ENCODE results near the gene CAPN9. TPM values are rescaled to one million over a fixed set of nuclear protein-coding genes. Genes with fewer than 3 reads are reported as not detected.

CAPN9 gene, protein sequence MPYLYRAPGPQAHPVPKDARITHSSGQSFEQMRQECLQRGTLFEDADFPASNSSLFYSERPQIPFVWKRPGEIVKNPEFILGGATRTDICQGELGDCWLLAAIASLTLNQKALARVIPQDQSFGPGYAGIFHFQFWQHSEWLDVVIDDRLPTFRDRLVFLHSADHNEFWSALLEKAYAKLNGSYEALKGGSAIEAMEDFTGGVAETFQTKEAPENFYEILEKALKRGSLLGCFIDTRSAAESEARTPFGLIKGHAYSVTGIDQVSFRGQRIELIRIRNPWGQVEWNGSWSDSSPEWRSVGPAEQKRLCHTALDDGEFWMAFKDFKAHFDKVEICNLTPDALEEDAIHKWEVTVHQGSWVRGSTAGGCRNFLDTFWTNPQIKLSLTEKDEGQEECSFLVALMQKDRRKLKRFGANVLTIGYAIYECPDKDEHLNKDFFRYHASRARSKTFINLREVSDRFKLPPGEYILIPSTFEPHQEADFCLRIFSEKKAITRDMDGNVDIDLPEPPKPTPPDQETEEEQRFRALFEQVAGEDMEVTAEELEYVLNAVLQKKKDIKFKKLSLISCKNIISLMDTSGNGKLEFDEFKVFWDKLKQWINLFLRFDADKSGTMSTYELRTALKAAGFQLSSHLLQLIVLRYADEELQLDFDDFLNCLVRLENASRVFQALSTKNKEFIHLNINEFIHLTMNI
- not detected in 2 replicates for total RNA-seq (2011; cell fraction: chromatin; rRNA removed; ENCODE audit: low replicate concordance)
- not detected in 2 replicates for total RNA-seq (2011; cell fraction: nucleolus; rRNA removed)
- total RNA-seq (2011; cell fraction: nucleoplasm; rRNA removed), result not detected in 2 replicates
- total RNA-seq (2014; rRNA removed) (not detected in 2 replicates), total RNA-seq (2014; rRNA removed; fragmentation: Illumina TruSeq; extraction: Trizol) (not detected in 2 replicates), total RNA-seq (2015; rRNA removed; fragmentation: Illumina TruSeq; extraction: Trizol) (not detected in 2 replicates), total RNA-seq (2021) (not detected in 2 replicates), polyA plus RNA-seq (2011; rRNA removed) (not detected in 2 replicates), polyA plus RNA-seq (2014; fragmentation: Illumina TruSeq; extraction: Trizol) (not detected in 2 replicates), polyA plus RNA-seq (2014; fragmentation: Nextera tagmentation; extraction: Ambion mirVana) (not detected), polyA plus RNA-seq (2014; rRNA removed) (not detected in 2 replicates), polyA minus RNA-seq (2011; rRNA and poly(A)+ RNA removed) (not detected in 2 replicates), Bru-seq, nascent RNA (percentile 2 among the genes with signal in this experiment), BruChase-seq, experiment 1, labeled RNA remaining after a 2-hour chase (not detected), BruChase-seq, experiment 2, labeled RNA remaining after a 6-hour chase (not detected)
- not detected in 2 replicates for polyA plus RNA-seq (2011; cell fraction: cytosol; rRNA removed)
- polyA plus RNA-seq (2011; cell fraction: nucleus; rRNA removed), result not detected in 2 replicates
- polyA plus RNA-seq (2012), result not detected in 2 replicates
- not detected in 2 replicates for polyA minus RNA-seq (2011; cell fraction: cytosol; rRNA and poly(A)+ RNA removed)
- polyA minus RNA-seq (2011; cell fraction: nucleus; rRNA and poly(A)+ RNA removed), result not detected in 2 replicates
- long read RNA-seq, experiment 1, result 0 reads
- long read RNA-seq, experiment 2, result 0 reads
- long read RNA-seq, experiment 3, result 0 reads

DNA sequence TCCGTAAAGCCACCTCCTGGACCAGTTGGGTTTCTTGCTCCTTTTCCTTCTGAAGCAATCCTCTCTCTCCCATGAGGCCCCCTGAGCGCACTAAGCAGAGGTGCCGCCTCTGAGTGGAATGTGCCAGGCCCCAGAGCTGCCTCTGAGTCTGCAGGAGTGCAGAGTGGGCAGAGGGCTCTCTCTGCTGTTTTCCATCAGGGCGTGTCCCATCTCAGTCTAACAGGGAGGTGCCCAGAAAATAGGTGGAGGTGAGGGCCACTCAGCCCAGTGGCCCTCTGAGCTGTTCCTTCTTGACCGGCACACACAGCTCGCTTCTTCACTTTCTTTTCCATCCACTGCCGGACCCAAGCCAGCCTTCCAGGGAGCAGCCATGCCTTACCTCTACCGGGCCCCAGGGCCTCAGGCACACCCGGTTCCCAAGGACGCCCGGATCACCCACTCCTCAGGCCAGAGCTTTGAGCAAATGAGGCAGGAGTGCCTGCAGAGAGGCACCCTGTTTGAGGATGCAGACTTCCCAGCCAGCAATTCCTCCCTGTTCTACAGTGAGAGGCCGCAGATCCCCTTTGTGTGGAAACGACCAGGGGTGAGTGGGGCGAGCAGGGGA lies at the start of gene CAPN9:
Gene CAPN9, plus strand, starts transcription at position 262 of the 604 bp plus-strand sequence. Its CDS starts 109 bp downstream, at position 371.
- no peak for DNase-seq (ENCODE audit: extremely low read depth in 1 of 4, low spot score in 3 of 4)
- Histone ChIP-seq H3K9me3 (replicated peaks; ENCODE audit: control insufficient read depth, insufficient read depth, low read depth, low read length) (no peaks in the 10 kb centered on the region), H3K9me1 (ENCODE audit: control insufficient read depth, insufficient read depth, low read length) (no peaks in the 10 kb centered on the region), H3K4me2 (ENCODE audit: insufficient read depth, low read length) (no peak within 1 kb of the TSS), H3K36me3 (ENCODE audit: control insufficient read depth, insufficient read depth, low read length) (no peaks in the 10 kb centered on the region), H3K27me3 (ENCODE audit: control insufficient read depth in 2 of 2, insufficient read depth in 2 of 2, low read length in 2 of 2) (peaks cover 45 to 77% of the 10 kb centered on the region in 2 experiments), H3K4me1 (replicated peaks in 1 of 2; ENCODE audit: control insufficient read depth in 2 of 2, insufficient read depth in 2 of 2, low read length in 2 of 2) (peaks cover 0 to 3% of the 10 kb centered on the region in 2 experiments; a peak in 1 of 5 replicates), H4K20me1 (replicated peaks; ENCODE audit: control insufficient read depth, insufficient read depth, low read length) (no peaks in the 10 kb centered on the region), H3K79me2 (ENCODE audit: control insufficient read depth, insufficient read depth, low read length) (no peaks in the 10 kb centered on the region), H3K9ac (ENCODE audit: insufficient read depth in 1 of 2, low read depth in 2 of 2, low read length in 2 of 2) (peak within 1 kb of the TSS in 1 of 2 experiments; percentile 10; a peak in 1 of 4 replicates), H3K27ac (ENCODE audit: extremely low read depth, low read depth, low read length) (no peak within 1 kb of the TSS), H3K4me3 (no peak within 1 kb of the TSS), H2AFZ (ENCODE audit: low read depth, low read length) (no peak within 1 kb of the TSS)
- no peak for FAIRE-seq
- no TSS peak for BruUV-seq (replicated peaks)
- POLR2A ChIA-PET, result interaction anchor here (1.1 kb wide), 1 partner anchor 34 kb away, joined by 3 read pairs; no protein-coding TSS in a partner anchor
- intact Hi-C loops (cut with micrococcal nuclease) (no loop called here), in situ Hi-C loops (cut with MboI) (no loop called here)
- ATAC-seq, result no peak
- 4% methylated on average over 14 of the region's 14 CpGs for WGBS (ENCODE audit: insufficient coverage, low coverage, missing lambda C conversion rate)
- CTCF ChIA-PET (ENCODE audit: low intra/inter-chr PET ratio), result no interaction called here
- TF ChIP-seq FOS (IDR thresholded peaks at IDR 0.05; ENCODE audit: extremely low read depth, insufficient read length) (no peak), ZBED1 (IDR thresholded peaks at IDR 0.05) (no peak), ZNF551 (CRISPR knock-in tag; IDR thresholded peaks at IDR 0.05) (no peak)
- TF ChIP-seq, protein P1, sequence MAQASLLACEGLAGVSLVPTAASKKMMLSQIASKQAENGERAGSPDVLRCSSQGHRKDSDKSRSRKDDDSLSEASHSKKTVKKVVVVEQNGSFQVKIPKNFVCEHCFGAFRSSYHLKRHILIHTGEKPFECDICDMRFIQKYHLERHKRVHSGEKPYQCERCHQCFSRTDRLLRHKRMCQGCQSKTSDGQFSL (CRISPR knock-in tag; IDR thresholded peaks at IDR 0.05), result no peak
- TF ChIP-seq, protein P1 (tag; IDR thresholded peaks at IDR 0.05), result no peak
